ENCODE data around the gene ABCC5.
"Not testable (repeated sequence)": the region's sequence is repeated elsewhere in the genome, so short reads cannot be mapped to it uniquely, and the experiment has no call there.

Gene ABCC5

DNA sequence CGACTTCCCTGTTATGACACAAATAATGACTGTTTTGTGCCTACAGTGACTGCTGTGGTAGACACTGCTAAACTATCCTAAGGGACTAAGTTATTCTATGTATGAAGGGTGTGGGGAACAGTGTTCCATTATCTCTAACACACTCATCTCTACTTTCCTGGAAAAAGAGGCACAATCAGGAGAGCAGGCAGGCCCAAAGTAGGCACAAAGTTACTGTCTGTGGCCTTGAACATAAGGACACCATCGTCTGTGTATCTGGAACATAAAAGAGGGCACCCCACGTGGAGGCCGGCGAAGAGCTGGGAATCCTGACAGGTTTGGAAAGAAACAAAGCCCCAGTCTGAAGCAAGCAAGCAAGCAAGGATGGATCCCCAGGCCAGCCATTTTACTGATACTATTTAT lies 1.5 kb downstream of the ABCC5 start:
- DNase-seq (ENCODE audit: low spot score): no peak

DNA sequence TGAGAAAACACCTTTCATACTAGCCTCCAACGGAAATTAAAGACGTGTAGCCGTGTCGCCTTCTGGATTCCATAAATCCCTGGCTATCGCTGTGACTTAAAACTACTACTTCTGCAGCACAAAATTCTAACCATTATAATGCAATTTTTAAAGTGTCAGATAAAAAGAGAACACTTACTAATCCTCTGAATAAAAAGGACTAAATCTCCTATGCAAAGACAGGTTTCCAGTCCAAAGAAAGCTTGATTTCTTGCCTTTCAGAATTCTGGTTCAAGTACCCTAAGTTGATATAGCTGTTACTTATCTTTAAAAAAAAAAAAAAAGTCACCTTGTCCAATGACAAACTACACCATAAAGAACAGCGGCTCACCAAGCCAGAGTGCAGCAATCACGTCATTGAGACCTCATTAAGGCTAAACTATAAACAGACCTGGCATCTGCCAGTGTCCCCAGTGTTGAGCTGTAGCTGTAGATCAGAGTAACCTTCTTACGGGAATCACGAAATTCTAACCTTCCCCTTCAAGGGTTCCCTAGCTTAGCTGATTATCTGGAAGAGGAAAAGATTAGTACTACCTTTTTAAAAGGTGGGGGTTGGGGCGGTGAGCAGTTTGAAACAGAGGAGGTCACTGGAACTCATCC lies 2.2 kb downstream of the ABCC5 start:
- DNase-seq (ENCODE audit: low spot score): no peak

DNA sequence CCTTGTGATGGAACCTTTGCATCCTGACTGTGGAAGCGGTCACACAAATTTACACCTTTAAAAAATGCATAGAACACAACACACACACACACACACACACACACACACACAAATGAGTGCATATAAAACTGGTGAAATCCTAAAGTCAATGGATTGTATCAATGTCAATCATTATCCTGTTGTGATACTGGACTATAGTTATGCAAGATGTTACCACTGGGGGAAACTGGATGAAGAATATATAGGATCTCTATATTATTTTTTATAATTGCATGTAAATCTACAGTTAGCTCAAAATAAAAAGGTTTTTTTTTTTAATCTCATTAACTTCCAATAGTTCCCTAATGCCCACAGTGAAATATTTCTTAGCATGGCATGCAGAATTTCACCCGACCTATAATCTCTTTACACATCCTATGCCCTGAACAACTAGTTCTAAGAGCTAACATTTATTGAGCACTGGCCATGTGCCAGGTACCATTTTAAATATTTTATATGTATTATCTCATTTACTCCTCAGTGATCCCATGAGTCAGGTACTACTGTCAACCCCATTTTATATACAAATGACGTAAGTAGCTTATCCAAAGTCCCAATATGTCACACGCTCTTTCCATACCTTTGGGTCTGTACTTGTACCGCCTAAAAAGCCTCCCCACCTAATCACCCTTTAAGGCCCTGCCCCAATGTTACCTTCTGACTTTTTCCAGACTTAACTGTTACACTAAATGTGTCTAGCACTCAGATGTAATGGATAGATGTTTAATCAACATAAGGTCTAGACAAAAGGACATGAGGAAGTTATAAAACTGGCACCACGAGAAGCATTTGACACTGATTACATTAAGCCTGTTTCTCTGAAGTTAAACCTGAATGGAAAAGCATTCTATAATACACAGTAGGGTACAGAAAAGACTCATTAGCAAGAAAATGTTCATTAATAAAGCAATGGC lies 5.5 kb downstream of the ABCC5 start:
- no peak for DNase-seq (ENCODE audit: low spot score)

DNA sequence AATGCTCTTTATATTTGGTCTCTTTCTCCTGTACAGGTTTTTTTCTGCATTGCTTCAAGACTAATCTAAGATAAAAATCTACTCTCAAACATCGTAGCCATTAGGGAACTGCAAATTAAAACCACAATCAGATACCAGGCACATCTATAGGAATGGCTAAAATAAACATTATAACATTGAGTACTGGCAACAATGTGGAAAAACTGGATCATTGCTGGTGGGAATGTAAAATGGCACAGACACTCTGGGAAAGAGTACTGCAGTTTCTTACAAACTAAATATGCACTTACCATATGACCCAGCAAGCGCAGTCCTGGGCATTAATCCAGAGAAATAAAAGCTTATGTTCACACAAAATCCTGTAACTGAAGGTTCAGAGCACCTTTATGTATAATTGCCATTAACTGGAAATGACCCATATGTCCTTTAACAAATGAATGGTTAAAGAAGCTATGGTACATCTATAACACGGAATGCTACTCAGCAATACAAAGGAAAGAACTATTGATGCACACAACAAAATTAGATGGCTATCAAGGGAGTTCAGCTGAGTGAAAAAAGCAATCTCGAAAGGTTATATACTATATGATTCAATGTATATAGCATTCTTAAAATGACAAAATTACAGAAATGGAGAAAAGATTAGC lies 6.3 kb downstream of the ABCC5 start:
- DNase-seq (ENCODE audit: low spot score): no peak

DNA sequence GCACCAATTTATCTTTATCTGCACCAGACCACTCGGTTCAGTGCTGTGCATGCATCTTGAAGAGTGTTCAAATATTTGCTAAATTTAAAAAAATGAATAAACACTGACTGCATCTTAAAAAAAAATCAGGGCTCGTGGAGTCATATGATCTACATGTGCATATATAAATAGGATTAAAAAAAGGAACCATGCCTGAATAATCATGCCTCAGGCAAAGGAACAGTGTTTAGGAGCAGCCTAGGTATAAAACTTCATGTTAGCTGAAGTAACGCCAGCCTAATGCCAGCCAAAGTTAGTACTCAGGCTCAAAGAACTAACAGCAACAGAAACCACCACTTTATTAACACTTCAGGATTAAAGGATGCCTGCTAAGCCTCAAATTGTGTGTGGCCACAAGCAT lies 9.5 kb downstream of the ABCC5 start:
- no peak for DNase-seq (ENCODE audit: low spot score)

DNA sequence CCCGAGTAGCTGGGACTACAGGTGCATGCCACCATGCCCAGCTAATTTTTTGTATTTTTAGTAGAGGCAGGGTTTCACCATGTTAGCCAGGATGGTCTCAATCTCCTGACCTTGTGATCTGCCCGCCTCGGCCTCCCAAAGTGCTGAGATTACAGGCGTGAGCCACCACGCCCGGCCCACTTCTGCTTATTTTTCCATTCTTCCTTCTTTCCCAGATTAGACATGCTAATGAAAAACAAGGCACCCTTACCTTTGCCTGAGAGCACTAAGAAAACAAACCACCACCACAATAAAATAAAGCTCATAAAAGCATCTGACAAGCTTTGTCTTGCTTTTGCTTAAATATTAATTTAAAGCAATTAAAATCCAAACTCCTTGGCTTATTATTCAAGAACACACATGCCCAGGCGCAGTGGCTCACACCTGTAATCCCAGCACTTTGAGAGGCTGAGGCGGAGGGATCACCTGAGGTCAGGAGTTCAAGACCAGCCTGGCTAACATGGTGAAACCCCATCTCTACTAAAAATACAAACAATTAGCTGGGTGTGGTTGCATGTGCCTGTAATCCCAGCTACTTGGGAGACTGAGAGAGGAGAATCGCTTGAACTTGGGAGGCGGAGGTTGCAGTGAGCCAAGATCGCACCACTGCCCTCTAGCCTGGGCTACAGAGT lies 10.4 kb downstream of the ABCC5 start:
- not testable (repeated sequence) for DNase-seq (ENCODE audit: low spot score)

DNA sequence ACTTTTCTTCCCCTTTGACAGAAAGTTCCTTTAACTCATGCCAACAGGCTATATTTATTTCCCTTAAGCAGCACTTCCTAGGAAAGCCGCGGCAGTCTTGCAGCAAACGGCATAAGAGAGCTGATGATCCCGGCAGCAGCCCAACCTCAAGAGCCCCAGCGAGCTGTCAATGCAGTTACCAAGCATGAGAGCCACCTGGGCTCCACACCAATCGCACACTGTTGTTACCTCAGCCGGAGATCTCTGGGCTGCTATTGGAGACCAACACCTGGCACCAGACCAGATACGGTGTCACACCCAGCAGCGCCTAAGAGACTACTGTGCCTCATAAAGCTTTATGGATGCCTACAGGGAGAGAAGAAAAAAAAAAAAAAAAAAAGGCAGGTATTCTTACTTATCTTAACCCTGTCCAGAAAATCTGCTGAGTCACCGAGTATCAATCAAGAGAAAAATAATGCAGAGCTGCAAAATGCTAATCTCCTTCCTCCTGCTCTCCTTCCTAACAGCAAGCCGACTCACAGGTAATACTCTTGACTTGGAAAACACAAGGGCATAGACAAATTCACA lies 11.7 kb downstream of the ABCC5 start:
- DNase-seq (ENCODE audit: low spot score): peak; percentile 60

DNA sequence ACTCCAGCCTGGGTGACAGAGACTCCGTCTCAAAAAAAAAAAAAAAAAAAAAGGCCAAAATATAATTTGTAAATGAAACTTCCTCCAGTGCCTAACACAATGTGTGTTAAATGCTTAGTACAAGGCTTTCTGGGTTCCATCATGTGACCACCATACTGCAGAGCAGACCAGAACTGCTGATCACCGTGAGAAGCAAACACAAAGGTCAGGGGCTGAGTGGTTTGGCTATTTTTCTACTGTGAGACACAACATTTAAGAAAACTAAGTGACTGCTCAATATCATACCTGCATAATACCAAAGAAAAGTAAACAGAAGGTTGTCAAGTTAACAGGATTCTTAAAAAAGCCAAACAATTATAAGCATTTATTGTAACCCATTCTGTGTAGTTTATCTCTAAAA lies 13.2 kb downstream of the ABCC5 start:
- DNase-seq (ENCODE audit: low spot score): no peak

DNA sequence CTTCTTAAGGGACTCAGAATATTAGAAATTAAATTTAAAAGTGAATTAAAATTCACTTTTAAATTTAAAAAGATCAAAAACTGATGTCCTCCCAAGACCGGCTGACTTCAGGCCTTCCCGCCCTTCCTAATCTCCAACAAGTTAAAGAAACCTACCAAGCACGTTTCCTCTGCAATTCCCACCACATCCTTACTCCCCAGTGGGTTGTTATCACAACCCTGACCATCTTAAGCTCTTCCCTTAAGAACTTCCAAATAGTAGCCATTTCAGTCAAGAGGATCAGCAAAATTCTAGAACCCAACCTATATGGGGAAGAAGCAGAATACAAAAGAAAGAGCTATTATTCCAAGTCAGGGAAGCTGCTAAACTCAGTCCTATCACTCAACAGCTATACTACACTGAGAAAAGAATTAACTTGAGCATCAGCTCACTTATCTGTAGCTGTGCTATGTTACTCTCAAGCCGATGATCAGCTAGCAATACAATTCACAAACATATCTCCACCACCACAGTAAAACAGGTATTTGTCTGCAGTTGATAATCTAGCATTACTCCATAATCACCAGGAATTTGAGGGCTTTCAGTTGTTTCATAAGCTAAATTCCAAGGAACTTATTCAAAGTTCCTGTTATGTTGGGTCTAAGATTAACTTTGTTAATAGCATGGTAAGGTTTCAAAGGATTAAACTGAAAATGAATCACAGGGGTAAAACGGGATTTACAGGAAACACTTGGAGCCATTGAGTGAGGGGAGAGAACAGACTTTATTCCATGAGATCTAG lies 14.3 kb downstream of the ABCC5 start:
- no peak for DNase-seq (ENCODE audit: low spot score)

DNA sequence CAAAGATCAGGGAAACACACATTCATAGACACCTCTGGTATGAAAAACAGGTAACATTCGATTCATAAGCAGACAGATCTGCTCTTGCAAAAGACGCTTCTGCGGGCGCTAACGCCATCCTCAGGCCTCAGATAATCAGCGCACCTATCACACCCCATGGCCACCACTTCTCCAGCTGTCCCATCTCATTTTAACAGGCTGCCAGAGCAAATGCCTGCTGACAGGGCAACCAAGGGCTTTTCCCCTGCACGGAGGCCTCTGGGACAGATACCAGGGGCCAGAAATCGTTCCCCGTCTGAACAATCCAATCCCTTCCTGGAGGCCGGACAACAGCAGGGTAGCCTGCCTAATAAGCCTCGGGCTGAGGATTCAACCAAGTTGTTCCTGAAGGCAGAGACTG lies 15.2 kb downstream of the ABCC5 start:
- DNase-seq (ENCODE audit: low spot score): no peak

DNA sequence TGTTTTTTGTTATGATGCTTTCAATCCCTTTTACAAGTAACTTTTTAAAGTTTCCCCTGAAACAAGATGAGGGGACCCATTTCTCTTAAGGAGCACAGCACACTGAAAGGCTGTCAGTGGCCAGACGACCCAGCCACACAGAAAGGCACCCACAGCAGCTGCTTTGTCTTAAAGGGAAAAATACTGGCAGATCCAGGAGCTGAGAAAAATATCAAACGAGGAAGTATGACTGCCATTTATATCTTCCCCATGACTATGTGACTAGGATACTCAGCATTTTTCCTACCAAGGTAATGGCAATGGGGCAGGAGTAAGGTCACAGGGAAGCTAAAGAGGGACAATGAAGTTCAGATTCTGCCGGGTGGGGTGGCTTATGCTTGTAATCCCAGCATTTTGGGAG lies 15.9 kb downstream of the ABCC5 start:
- no peak for DNase-seq (ENCODE audit: low spot score)

DNA sequence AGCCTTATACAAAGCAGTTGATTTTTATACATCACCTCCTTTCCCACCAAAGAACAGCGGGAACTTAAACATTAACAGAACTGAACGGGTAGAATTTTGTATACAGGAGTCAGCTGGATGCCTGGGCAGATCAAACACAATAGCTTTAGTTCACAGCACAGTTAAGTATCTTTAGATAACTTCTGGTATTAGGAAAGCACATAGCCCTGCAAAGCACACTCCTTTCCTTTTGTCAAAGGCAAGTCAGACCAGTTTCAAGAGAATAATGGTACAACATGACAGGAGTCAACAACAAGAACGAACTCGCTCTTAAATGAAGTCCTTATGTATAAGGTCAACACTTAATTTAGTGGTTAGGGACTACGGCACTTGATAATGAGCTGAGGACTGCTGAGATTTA lies 26.3 kb downstream of the ABCC5 start:
- no peak for DNase-seq (ENCODE audit: low spot score)

DNA sequence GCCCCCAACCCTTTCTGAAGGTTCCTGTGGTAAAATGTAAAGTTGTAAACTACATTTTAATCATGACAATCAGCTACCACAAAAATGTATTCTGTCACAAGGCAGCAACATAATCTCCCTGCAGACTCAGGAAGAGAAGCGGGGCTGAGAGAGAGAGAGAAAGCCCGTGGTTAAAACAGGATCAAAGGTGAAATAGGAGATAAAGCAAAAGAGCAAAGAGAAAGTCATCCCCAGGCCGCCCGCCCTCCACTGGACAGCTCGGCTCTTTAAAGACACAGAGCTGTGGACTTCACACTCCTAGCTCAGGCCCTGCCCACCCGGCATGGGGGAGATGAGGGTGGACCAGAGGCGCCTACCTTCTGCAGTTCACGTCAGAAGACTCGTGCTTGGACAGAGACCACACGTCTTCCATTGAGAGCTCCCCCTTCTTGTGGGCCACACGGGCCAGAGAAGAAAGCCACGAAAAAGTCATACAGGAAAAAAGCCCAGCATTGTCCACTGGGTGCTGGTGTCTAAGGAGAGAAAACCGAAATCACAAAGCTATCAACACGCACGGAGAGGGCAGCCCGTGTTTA lies 29.4 kb downstream of the ABCC5 start:
- no peak for DNase-seq (ENCODE audit: low spot score)

DNA sequence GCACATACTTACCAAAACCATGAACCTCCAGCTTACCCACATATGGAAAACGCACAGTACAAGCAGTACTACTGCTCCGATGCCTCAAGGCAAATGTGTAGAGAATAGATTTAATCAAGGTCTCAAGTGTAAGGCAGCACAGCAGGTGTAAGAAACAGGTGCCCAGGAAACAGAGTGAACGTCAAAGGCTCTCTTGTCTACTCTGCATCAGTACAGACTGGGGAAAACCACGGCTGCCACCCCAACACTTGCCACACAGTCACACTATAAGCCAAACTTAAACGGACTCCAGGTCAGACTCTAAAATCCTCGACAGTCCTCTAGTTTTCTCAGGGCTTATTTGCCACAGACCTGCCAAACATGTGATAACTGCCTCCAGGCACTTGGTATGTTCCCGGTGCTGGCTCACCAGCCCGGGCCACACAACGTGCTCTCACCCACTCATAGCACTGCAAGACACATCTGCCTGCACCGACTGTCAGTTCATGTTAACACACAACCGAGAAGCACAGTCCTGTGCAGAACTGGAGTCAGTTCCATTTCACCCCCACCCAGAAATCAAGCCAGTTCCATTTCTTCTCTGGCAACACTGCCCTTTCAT lies 30.6 kb downstream of the ABCC5 start:
- DNase-seq (ENCODE audit: low spot score): no peak

DNA sequence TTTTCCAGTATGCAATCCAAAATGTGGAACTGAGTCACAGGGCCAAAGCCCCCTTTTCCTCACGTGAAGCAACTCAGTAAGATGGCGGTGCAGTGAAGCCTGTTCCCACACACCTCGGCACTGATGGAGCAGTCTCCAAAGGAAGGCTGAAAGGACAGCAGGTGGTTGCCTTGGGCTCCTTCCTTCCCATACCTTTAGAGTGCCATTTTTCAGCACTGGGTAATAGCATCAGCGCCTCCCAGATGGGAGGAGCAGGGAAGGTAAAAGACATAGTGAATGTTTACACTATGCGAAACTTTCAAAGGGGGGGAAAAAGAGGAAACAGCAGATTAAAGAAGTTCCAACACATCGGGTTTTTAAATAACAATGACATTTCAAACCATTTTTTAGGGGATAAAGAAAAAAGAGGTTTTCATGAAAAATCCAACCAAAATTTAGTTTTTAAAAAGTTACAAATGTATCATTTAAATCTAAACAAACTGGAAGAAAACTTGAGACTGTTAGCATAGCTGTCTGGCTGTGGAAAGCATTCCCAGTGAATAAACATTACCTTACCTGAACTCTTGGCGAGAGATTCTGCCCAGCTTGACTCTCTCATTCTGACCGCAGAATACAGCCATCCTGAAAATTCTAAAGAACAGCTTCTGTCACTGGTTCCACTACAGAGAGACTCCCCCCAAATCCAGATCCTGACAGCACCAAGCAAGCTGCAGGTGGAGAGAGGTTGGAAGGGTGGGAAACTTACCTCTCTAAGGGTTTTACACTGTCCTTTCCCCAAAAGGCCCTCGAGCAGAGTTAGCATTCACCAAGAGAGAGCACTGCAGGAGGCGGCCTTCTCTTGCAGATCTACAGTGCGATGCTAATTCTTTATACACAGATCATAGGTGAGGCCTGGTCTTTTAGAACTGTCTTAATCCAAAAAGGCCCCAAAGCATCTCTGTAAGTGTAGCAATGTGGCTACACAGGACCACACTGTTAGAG lies 32.6 kb downstream of the ABCC5 start:
- DNase-seq (ENCODE audit: low spot score): no peak

DNA sequence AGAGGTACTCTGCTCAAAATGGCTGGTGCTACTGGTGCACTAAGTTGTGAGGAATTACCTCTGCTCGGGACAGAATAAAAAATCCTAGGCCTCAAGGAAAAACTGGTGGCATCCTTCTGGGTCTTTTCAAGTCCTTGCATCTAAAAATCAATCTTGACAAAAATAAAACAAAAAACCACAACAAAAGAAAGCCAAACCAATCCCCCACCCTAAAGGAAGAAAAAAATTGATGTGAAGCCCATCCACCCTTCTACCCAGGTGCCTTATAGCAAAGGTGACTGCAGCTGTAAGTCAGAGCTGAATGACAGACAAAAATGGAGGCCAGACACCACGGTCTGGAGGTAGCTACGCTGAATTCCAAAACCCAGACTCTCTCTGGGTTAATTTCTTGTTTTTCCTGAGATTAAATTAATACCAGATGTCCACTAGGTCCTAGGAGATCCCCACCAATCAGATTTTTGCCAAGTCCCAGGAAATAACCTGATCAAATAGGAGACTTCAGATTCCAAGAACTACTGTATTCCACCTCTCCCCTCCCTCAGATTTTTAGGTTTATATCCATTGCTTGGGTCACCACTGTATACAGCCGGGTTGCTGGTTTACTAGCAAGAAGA lies 33.5 kb downstream of the ABCC5 start:
- DNase-seq (ENCODE audit: low spot score): no peak

DNA sequence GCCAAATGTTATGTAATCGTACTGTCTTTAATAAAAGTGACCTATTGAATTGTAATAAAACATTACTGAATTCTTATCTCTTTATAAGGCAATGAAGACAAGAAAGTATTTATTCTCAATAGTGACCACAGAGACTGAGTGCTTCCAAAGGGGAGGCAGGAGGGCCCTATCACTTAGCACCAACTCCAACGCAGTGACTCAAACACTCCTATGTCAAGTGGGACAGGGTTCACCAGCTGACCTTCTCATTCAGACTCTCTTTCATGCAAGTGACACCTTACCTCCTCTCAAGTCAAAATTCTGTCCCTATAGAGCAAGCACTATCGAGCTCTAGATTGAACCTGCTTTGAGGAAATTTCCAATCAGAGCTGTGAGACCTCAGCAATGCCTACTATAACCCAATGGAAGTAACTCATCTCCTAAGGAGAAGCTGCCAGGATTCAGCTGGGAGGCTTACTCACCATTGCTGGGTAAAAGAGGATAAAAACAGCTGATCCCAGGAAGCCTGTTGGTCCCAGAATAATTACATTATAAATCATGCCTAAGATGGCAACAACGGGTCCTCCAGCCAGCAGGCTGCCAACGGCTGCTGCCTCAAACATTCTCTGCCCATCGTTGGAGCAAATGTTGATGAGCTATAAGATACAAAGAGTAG lies 35.6 kb downstream of the ABCC5 start:
- no peak for DNase-seq (ENCODE audit: low spot score)

DNA sequence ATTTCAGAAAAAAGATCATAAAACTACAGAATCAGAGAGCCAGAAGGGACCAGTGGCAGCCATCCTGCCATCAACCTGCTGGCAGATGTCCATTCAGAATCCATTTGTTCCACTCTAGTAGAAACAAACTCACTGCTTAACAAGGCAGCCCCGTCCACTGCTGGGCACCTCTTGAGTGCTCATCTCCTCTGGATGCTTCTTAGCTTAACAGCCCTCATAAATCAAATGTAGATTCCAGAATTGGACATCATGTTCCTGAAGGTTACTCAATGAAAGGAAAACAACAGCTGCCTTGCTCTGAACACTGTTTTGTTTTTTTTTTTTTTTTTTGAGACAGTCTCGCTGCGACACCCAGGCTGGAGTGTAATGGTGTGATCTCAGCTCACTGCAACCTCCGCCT lies 37.3 kb downstream of the ABCC5 start:
- DNase-seq (ENCODE audit: low spot score): no peak

All from germinal center (tissue), 1 donor.